NCI-H69 (cell line): ENCODE results near the gene LRP1B.
"Not testable (repeated sequence)": the region's sequence is repeated elsewhere in the genome, so short reads cannot be mapped to it uniquely, and the experiment has no call there.

Experiments
- DNase-seq: peaks from one replicate; lab custom pipeline; 2025; lab: John Stamatoyannopoulos, UW

LRP1B gene

DNA sequence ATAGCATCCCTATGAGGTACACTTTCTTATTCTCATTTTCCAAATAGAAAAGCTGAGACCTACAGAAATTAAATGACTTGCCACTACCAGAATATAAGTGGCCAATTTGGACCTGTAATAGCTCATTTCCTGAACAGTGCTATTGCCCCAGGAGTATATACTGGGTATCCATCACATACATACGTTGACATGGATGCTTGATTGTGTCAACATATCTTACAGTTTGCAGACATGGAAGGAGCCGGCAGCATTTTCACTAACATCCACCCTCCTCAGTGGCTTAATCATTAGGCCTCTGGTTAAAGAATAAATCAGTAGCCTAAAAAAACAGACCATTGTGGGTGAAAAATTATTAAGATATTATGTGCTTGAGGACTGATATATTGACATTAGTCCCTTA is 829.3 kb downstream of the LRP1B start:
- peak; percentile 34 for DNase-seq

DNA sequence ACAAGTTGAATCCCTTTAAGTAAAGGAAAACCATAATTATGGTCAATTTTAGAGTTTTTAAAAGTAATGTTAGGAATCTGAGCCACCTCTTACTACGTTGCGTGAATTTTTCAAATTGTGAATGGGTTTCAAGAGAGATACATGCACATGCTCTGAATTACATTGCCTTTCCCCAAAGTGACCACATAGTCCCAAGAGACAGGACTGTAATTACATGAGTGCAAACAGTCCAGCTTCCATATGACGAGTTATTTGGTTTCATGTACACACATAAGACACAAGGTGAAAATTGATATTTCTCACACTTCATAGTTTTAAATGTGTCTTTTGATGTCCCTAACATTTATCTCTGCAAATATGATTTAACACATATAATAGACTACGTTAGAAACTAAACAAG is 850.8 kb downstream of the LRP1B start:
- peak; percentile 60 for DNase-seq

GRCh38 chr2:141271346-141271745 is 859.5 kb downstream of the LRP1B start:
- DNase-seq: no peak

- DNase-seq: no peak
Observed at GRCh38 chr2:141264848-141265247, 866.0 kb downstream of the LRP1B start.

DNA sequence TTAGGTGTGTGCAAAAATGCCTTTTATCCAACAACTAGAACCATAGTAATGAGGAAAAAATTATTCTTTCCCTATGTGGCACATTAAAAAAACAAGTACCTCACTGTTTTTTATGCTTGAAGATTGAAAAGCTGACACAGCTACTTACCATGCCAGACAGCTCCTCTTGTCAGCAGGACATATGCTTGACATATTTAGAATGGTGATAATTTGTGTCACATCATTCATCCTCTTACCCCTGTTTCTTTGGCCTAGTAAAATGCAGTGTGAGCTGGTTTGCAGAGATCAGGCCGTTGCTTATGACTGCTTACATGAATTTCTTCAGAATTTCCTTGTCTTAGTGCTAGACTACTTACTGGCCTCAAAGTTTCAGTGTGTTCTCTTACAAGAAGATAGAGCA is 869.9 kb downstream of the LRP1B start:
- no peak for DNase-seq

- DNase-seq: no peak
Observed at GRCh38 chr2:141259683-141260082, 871.1 kb downstream of the LRP1B start.

DNA sequence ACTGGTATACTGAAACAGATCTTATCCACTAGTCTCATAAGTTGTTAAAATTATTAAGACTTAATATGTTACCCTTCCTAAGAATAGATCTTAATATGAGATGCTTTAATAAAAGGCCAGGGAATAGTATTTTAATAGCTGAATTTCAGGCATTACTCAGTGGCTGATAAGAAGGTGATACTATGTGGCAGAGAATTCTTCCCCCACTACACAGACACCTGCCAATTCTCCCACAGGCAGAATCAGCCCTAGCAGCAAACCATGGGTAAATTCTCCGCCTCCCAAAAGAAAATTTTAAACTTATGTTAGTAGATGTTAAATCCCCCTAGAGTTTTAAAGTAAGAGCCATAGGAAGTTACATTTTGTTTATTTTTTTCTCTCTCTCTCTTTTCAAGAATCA is 888.8 kb downstream of the LRP1B start:
- DNase-seq: no peak

DNA sequence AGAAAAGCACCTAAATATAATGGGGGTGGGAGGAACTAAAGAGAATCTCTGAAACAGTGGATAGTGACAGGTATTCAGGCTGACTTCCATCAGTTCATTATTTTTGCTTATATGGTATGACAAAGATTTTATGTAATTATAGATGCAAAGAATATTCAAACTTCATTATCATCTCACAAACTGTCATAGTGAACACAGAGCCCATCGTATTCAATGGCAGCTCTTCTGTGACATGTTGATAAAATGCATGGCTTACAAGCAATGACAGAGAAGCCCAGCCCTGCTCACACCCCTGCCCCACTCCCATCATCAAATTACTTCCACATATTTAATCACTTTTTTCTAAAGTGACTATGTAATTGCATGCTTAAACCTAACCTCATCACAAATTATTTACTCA is 904.3 kb downstream of the LRP1B start:
- DNase-seq: no peak

DNA sequence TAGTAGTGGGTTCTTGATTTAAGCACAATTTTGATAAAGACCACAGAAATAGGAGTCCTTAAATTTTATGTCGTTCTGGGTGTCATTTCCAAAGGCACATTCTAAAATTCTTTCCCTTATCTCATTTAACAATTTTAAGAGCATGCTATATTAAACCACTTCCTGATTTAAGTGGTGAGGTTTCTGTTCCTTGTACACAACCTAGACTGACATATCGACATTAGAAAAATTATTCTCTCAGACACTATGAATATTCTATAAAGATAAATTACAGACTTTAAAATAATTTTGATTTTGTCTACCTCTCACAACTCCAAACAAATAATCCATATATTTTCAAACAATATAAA is 923.8 kb downstream of the LRP1B start:
- no peak for DNase-seq

- no peak for DNase-seq
Observed at GRCh38 chr2:141201016-141201565, 929.7 kb downstream of the LRP1B start.

DNA sequence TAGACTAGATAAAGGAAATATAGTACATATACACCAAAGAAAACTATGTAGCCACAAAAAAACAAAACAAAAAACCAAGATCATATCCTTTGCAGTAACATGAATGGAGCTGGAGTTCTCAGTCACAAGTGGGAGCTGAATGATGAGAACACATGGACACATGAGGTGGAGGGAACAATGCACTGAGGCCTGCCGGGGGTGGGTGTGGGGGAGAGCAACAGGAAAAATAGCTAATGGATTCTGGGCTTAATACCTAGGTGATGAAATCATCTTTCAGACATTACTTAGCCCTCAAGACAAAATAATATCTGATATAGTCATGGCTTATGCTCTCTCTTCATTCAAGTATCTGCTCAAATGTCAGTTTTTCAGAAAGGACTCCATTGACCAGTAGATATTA is 930.6 kb downstream of the LRP1B start:
- DNase-seq: no peak

- DNase-seq: no peak
Observed at GRCh38 chr2:141199711-141200110, 931.1 kb downstream of the LRP1B start.

GRCh38 chr2:141195087-141195486 is 935.7 kb downstream of the LRP1B start:
- DNase-seq: peak; percentile 14

DNA sequence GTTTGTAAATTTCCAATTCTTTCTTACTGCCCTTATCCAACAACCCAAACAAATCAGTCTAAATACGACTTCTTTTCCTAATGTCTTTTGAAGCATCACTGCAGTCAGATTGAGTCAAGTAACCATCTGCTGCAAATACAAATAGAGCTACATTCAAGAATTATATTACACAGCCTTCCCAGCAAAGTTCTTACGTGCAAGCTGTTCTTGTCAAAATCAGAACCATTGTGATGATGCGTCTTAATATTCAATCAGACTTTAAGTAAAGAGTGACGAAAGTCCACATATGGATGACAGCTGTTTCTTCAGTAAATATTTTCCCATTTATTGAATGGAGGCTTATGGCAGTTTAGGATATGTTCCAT is 943.8 kb downstream of the LRP1B start:
- peak; percentile 59 for DNase-seq

DNA sequence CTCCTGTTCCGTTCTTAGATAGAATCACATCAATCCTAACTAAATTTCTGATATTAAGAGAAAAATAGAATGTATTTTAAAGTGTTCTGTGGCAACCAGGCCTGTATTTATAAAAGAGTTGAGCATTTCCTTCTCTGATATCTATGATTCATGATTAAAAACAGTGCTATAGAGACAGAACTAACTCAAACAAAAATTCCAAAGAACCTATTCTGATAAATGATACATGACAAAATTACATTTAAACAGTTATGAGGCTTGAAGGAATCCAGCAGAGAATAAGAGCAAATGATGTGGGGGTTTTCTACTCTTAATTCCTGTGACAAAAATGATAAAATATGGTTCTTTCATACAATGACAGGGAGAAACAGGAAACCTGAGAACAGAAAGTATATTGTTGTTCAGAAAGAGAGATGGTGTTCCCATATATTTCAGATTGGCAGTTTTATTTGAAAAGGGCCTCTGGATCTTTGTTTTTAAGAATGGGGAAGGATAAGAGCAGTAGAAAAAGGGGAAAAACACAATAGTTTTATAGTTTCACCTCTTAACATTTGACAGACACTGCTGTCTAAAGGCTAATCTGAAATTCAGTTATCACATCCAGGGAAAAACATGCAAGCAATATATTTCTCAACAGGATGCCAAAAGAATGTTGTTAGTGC is 944.3 kb downstream of the LRP1B start:
- no peak for DNase-seq

DNA sequence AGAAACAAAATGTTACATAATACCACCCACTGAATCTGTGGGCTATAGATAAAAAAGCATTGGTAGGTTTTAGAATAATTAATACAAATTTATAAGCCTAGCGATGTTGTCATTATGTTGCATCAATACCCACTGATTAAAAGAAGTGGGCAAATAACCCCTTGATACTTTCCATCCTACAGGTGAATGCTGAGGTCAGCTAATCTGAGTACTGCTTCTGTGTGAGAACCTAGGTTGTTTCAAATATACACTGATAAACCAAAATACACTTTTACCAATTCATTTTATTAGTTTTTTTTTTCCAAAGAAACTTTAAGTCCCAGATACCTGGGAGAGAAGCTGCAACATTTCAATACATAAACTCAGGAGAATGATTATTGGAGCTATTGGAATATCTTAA is 948.6 kb downstream of the LRP1B start:
- DNase-seq: no peak

DNA sequence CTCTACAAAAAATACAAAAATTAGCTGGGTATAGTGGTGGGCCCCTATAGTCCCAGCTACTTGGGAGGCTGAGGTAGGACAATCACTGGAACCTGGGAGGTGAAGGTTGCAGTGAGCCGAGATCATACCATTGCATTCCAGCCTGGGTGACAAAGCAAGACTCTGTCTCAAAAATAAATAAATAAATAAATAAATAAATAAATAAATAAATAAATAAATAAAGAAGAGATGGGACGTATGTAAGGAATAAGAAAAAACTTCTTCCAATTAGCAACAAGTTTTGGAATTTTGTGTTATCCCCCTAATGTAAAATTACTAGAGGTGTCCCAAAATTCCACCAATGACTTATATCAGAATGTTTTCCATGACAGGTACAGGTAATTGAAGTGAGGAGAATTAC is 961.7 kb downstream of the LRP1B start:
- DNase-seq: not testable (repeated sequence)

- peak; percentile 34 for DNase-seq
Observed at GRCh38 chr2:141162314-141162713, 968.5 kb downstream of the LRP1B start.

GRCh38 chr2:141151611-141152286 is 979.1 kb downstream of the LRP1B start:
- no peak for DNase-seq

DNA sequence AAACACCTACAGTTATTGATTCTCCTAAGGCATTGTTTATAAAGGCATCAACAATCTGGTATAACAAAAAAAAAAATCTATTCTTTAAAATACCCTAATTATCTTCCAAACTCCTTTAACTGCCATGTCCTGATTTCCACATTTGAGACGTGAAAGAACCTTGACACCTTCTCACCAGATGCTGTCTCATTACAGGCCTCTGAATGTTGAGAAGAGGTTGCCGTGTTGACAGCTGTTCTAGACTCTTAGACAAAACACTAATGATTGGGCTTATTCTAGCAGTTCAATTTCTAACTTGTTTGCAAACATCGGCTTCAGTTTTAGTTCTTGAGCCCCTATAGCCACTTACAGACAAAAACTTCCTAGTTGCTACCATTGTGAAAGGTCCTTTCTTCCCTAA is 988.8 kb downstream of the LRP1B start:
- peak; percentile 1 for DNase-seq

- no peak for DNase-seq
Observed at GRCh38 chr2:141137122-141137693, 993.6 kb downstream of the LRP1B start.

GRCh38 chr2:141133883-141134282 is 996.9 kb downstream of the LRP1B start:
- no peak for DNase-seq

DNA sequence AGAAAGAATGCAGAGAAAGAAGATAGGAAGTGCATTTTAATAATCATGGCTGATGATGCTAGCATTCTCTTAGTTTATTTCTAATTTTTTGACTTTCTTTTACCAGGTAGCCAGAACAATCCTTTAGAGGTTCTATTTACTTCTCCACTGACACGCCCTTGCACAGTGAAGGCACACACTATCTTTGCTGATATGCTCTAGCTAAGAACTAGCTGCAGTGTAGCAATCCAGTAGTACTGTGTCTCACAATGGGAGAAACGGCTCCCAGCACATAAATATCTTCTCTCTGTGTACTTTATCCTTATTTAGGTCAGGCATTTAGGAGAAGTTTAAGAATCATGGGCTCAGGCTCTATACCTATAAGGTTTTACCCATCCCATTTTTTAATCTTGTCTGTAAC is 1005.4 kb downstream of the LRP1B start:
- no peak for DNase-seq

GRCh38 chr2:141118836-141119235 is 1012.0 kb downstream of the LRP1B start:
- no peak for DNase-seq
